ENCODE data around the gene CEP57. TPM values are rescaled to one million over a fixed set of nuclear protein-coding genes. Genes with fewer than 3 reads are reported as not detected.

The CEP57 gene
- total RNA-seq, 4 donors from 2014 or later: 10.2 to 20.5 (median 16.9) TPM

DNA sequence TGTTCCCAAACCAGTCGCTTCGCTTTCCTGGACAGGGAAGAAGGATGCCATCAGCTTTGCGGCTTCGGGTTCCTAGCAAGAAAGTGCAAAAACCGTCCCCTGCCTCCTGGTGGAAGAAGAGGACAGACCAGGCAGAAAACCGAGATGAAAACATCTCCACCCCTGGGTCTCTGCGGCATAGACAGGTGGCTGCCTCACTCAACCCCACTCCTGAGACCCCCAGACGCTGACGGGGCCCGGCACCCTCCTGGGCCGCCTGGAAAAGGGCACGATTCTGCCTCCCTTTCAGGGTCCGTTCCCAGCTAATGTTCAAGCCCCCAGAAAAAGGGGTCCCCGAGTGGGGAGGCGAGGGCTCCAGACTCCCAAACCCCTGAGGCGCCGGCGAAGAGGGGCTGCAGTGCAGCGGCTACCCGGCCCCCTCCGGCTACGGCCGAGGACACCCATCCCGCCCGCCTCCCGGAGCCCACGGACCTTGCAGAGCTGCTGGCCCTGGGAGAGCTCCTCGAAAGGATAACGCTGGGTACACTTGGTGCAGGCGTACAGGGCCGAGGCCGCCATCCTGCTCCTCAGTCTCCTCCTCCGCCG, 1.3 kb upstream of the CEP57 start:
- peak overlapping the region; percentile 95 to 98 (median 96) for H3K27ac ChIP-seq
- no peaks in the 10 kb centered on the region for H3K27me3 ChIP-seq
- intact Hi-C loops (cut with DNase I; ENCODE audit: low total_unique reads): loop anchor here (1.0 kb wide), 2 partner anchors 601 to 722 kb away; partner anchors contain the start of gene JRKL
- H3K4me3 ChIP-seq: peak overlapping the region; percentile 88 to 99 (median 96)
- ATAC-seq (no peak), DNase-seq (no peak)
- peaks cover 19 to 26% of the 10 kb centered on the region in 2 donors for H3K4me1 ChIP-seq
- TF ChIP-seq, protein P1, sequence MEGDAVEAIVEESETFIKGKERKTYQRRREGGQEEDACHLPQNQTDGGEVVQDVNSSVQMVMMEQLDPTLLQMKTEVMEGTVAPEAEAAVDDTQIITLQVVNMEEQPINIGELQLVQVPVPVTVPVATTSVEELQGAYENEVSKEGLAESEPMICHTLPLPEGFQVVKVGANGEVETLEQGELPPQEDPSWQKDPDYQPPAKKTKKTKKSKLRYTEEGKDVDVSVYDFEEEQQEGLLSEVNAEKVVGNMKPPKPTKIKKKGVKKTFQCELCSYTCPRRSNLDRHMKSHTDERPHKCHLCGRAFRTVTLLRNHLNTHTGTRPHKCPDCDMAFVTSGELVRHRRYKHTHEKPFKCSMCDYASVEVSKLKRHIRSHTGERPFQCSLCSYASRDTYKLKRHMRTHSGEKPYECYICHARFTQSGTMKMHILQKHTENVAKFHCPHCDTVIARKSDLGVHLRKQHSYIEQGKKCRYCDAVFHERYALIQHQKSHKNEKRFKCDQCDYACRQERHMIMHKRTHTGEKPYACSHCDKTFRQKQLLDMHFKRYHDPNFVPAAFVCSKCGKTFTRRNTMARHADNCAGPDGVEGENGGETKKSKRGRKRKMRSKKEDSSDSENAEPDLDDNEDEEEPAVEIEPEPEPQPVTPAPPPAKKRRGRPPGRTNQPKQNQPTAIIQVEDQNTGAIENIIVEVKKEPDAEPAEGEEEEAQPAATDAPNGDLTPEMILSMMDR (IDR thresholded peaks at IDR 0.05 in 4 of 5, conservative IDR thresholded peaks at IDR 0.05 in 1 of 5): no peak
- TF ChIP-seq POLR2A (IDR thresholded peaks at IDR 0.05): no peak
- H3K9me3 ChIP-seq: no peaks in the 10 kb centered on the region
- H3K36me3 ChIP-seq: peaks cover 0 to 37% of the 10 kb centered on the region in 2 donors
- in situ Hi-C loops (cut with MboI; ENCODE audit: low sequenced_read_pairs in 4 of 4): loop anchor here in 2 of 4 donors (25.0 kb wide), 1 partner anchor 1302 kb away; the partner anchor contains the start of genes ANKRD49 (in 2 of the 2) and MRE11 (in 2 of the 2)

DNA sequence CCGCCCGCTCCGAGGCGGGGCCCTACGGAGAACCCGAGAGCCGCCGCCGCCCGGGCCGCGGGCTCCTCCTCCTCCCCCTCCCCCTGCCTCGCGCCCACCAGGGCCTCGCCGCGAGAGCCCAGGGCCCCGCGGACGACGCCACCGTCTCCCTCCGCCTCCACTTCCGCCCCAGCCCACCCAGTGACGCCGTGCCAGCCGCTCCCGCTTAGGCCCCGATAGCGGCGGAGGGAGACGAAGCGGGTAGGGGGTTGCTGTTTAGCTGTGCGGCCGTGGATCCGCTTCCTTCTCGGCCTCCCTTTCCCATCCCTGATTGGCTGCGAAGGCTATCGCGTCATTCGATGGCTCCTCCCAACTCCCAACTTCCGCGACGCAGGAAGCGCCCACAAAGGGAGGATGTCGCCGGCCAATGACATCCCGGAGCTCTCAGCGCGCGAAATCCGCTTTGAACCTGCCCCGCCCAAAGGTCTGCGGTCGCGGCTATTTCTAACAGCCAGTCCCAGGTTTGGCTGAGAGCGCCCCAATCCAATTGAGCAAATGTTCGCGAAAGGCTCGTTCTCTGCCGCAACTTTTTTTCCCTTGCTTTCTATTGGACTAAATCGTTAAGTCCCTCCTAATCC, 684 bp upstream of the CEP57 start, which contains the start of gene FAM76B:
FAM76B (minus strand) TSS at position 277 of the 617 bp plus-strand sequence. CDS start 304 bp downstream, outside the sequence.
- ATAC-seq (peak; percentile 90 to 93), DNase-seq (peak; percentile 98)
- intact Hi-C loops (cut with DNase I; ENCODE audit: low total_unique reads) (loop anchor here (1.0 to 5.0 kb wide), 4 partner anchors 47 to 722 kb away; partner anchors contain the start of genes JRKL and MTMR2), in situ Hi-C loops (cut with MboI; ENCODE audit: low sequenced_read_pairs in 4 of 4) (loop anchor here in 2 of 4 donors (25.0 kb wide), 1 partner anchor 1302 kb away; the partner anchor contains the start of genes ANKRD49 (in 2 of the 2) and MRE11 (in 2 of the 2))
- TF ChIP-seq POLR2A (IDR thresholded peaks at IDR 0.05): peak; percentile 78
- TF ChIP-seq, protein P1 (IDR thresholded peaks at IDR 0.05 in 4 of 5, conservative IDR thresholded peaks at IDR 0.05 in 1 of 5): no peak
- H3K9me3 ChIP-seq: no peaks in the 10 kb centered on the region
- H3K4me1 ChIP-seq: peaks cover 19 to 26% of the 10 kb centered on the region in 2 donors
- peak within 1 kb of the TSS; percentile 95 to 98 (median 96) for H3K27ac ChIP-seq
- no peaks in the 10 kb centered on the region for H3K27me3 ChIP-seq
- peaks cover 0 to 33% of the 10 kb centered on the region in 2 donors for H3K36me3 ChIP-seq
- H3K4me3 ChIP-seq: peak within 1 kb of the TSS; percentile 88 to 99 (median 96)

DNA sequence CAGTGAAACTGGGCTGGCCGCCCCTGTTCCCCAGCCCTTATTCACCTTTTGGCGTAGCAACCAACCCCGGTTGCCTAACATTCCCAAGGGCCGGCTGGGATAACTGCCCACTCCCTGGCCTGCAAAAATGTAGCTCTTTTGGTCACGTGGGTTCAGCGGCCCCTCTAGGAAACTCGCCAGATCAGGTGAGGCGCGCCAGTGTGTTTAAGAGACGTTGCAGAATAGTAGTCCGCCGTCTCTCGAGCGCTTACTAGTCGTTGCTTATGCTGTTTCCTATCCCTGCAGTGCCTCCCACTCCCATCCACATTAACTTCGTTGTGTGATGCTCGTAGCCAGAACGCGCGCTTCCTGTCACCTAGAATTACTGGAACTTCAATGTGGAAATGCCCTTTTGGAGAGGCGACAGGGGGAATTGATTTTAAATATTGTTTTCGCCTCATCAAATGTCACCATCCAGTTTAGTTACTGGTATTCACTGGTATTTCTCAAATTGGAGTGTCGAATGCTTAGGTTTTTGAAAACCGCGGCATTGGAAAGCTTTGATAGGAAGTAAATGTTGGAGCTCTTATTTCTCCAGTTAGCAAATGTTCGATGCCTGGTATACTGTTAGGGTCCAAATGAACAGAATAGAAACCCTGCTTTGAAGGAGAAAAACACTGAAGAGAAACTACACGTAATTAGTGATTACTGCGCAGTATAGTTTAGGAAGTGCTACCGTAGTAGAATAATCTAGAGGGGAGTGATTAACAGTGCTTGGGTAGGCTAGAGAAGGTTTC, 823 bp downstream of the CEP57 start:
- in situ Hi-C loops (cut with MboI; ENCODE audit: low sequenced_read_pairs in 4 of 4) (loop anchor here in 2 of 4 donors (25.0 kb wide), 1 partner anchor 1304 kb away; the partner anchor contains the start of genes ANKRD49 (in 2 of the 2) and MRE11 (in 2 of the 2)), intact Hi-C loops (cut with DNase I; ENCODE audit: low total_unique reads) (loop anchor here (2.0 to 5.0 kb wide), 2 partner anchors 46 to 131 kb away; partner anchors contain the start of gene MTMR2)
- Histone ChIP-seq H3K9me3 (no peaks in the 10 kb centered on the region), H3K27me3 (no peaks in the 10 kb centered on the region), H3K4me3 (peak overlapping the region; percentile 88 to 99 (median 96)), H3K36me3 (peaks cover 0 to 18% of the 10 kb centered on the region in 2 donors), H3K27ac (peak overlapping the region; percentile 95 to 98 (median 96)), H3K4me1 (peaks cover 19 to 26% of the 10 kb centered on the region in 2 donors)
- no peak for TF ChIP-seq POLR2A (IDR thresholded peaks at IDR 0.05)
- TF ChIP-seq, protein P1 (IDR thresholded peaks at IDR 0.05 in 4 of 5, conservative IDR thresholded peaks at IDR 0.05 in 1 of 5): no peak
- peak; percentile 13 to 53 for DNase-seq
- ATAC-seq: peak in 1 of 2 donors; percentile 4

DNA sequence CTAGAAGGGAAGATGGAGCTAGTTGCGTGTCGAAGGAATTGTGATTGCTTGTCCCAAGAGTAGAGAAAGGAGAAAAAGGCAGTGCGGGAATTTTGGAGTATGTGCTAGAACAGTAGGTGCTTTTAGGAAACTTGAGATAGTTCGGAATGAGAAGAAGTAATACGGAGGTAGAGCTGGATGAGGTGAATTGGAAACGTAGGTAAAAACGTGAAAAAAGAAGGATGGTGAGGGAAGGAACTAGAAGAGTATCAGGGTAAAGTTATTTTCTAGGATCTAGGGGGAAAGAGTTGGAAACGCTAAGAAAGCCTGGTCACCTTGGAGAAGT, 1.4 kb downstream of the CEP57 start:
- Histone ChIP-seq H3K36me3 (peaks cover 0 to 12% of the 10 kb centered on the region in 2 donors), H3K9me3 (no peaks in the 10 kb centered on the region), H3K4me1 (peaks cover 19 to 26% of the 10 kb centered on the region in 2 donors), H3K27ac (peak overlapping the region in 1 of 4 donors; percentile 95), H3K4me3 (peak overlapping the region in 2 of 4 donors; percentile 96 to 97), H3K27me3 (no peaks in the 10 kb centered on the region)
- ATAC-seq (no peak), DNase-seq (no peak)
- intact Hi-C loops (cut with DNase I; ENCODE audit: low total_unique reads) (loop anchor here (2.0 to 5.0 kb wide), 2 partner anchors 45 to 131 kb away; partner anchors contain the start of gene MTMR2), in situ Hi-C loops (cut with MboI; ENCODE audit: low sequenced_read_pairs in 4 of 4) (loop anchor here in 2 of 4 donors (25.0 kb wide), 1 partner anchor 1304 kb away; the partner anchor contains the start of genes ANKRD49 (in 2 of the 2) and MRE11 (in 2 of the 2))
- TF ChIP-seq, protein P1 (IDR thresholded peaks at IDR 0.05 in 4 of 5, conservative IDR thresholded peaks at IDR 0.05 in 1 of 5): no peak
- no peak for TF ChIP-seq POLR2A (IDR thresholded peaks at IDR 0.05)
